Right ventricle myocardium superior (tissue), 1 donor: ENCODE data around the gene LTC4S. TPM values are rescaled to one million over a fixed set of nuclear protein-coding genes. Genes with fewer than 3 reads are reported as not detected.

Source experiments
- ATAC-seq: fragments of 200-7000 bp; cut with Tn5 transposase; one replicate; pipeline ENCODE4 v1.9.1; 2020; ENCODE audit warnings: mild to moderate bottlenecking; ENCODE audit not compliant: poor library complexity
- DNase-seq: peaks from one replicate; pipeline ENCODE4 v3.0.0-alpha.2; 2020
- intact Hi-C: fragments of 100-400 bp; cut with DNase I; formaldehyde crosslinking; loops from one replicate; pipeline ENCODE4 v1.11.2; 2022
- total RNA-seq: library from RNA; stranded (reverse); fragmentation: NEBNext Ultra II Directional; extraction: Animal tissue kit (Norgen Biotek cat#: 25700); gene quantifications from one replicate; pipeline ENCODE4 v1.2.1, GENCODE V29; 2021
- donor health status: DM: no; HTN: yes; CAD: no; lungs with severe emphysema.

Gene LTC4S
- total RNA-seq, 1 donor from 2014 or later: 7.6 TPM

DNA sequence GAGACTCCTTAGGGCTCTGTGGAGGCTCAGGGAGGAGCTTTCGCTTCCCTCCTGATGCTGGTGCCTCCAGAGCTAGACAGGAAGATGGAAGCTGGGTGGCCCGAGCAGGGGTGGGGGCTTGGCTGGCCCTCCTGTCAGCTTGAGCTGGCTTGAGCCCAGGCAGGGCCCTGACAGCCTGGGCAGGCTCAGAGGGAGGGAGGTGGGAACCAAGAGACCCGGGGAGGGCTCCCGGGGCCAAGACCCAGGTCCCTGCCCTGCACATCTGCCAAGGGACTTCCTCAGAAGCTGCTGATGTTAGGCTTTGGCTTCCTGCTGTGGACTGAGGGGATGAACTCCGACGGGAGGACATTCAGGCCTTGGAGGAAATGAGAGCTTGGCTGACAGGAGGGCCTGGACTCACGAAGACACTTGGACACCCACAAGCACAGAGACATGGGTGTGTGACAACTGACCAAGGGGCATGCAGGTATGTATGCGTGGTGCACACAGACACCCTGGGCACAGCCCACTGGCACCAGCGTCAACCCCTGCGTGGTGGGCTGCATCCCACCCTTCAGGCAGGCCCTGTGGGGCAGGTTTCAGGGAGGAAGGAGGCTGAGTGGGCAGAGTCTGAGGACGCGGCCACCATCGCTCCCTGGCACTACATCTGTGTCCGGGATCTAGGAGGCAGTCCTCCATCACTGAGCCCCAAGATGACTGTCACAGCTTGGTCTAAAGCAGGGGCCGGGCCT lies 1.7 kb upstream of the LTC4S start:
- peak; percentile 78 for DNase-seq
- intact Hi-C loops: loop anchor here (10.0 kb wide), 1 partner anchor 117 kb away; no protein-coding TSS in a partner anchor
- ATAC-seq: no peak

DNA sequence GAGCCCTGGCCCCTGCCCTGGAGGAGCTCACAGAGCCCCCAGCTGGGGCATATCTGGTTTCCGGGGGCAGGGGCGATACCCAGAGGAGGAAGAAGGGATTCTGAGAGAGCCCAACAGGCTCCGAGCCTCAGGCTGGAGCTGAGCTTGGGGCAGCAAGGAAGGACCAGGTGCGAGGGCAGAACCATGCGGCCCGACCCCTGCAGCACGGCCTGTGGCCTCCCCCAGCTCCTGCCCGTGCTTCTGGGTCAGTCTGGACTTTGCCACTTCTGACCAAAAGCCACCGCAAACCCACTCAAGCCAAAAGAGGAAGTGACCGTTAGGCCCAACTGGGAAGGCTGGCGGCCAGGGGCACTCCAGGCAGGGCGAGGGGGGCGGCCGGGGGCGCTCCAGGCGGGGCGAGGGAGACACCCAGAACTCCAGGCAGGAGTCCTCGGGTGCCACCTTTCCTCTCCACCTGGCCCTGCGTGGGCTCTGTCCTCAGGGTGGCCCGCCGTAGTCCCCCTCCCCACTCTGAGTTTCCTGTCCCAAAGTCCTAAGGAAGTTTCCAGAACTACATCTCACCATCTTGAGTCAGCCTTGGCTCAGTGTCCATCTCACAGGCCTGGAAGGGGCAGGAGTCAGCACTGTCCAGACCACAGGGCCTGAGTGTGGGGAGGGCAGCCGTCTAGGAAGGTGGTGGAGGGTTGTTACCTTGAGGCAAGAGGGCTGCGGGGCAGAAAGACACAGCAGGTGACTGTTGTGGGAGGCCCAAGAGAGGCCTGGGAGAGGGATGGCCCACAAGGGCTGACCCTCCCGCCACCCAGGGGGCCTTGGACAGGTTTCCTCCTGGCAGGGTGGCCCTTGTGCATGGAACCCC lies 946 bp upstream of the LTC4S start:
- intact Hi-C loops: loop anchor here (10.0 kb wide), 1 partner anchor 118 kb away; no protein-coding TSS in a partner anchor

GRCh38 chr5:179794171-179794570 lies 385 bp downstream of the LTC4S start:
- ATAC-seq: no peak
- no peak for DNase-seq
- intact Hi-C loops: loop anchor here (10.0 kb wide), 1 partner anchor 119 kb away; no protein-coding TSS in a partner anchor

More for the DNA sequence above, 946 bp upstream of the LTC4S start:
- DNase-seq (peak; percentile 66), ATAC-seq (peak; percentile 0)

DNA sequence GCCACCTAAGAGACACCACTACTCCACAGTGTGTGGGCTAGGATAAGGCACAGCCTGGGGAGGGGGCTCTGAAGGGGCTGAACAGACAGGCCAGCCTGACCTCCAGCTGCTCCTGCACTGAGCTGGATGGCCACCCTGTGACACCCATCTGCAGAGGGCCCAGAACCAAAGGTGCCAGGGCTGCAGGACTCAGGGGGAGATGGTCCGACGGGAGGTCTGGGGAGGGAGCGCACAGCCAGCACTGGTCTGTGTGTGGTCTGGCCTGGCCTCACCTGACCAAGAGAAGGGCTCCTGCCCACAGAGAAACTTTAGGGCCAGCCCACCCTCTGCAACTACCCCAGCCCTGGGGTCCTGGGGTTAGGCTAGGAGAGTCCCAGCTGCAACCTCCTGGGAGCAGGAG lies 789 bp downstream of the LTC4S start:
- intact Hi-C loops: loop anchor here (10.0 kb wide), 1 partner anchor 120 kb away; no protein-coding TSS in a partner anchor
- DNase-seq (no peak), ATAC-seq (no peak)

DNA sequence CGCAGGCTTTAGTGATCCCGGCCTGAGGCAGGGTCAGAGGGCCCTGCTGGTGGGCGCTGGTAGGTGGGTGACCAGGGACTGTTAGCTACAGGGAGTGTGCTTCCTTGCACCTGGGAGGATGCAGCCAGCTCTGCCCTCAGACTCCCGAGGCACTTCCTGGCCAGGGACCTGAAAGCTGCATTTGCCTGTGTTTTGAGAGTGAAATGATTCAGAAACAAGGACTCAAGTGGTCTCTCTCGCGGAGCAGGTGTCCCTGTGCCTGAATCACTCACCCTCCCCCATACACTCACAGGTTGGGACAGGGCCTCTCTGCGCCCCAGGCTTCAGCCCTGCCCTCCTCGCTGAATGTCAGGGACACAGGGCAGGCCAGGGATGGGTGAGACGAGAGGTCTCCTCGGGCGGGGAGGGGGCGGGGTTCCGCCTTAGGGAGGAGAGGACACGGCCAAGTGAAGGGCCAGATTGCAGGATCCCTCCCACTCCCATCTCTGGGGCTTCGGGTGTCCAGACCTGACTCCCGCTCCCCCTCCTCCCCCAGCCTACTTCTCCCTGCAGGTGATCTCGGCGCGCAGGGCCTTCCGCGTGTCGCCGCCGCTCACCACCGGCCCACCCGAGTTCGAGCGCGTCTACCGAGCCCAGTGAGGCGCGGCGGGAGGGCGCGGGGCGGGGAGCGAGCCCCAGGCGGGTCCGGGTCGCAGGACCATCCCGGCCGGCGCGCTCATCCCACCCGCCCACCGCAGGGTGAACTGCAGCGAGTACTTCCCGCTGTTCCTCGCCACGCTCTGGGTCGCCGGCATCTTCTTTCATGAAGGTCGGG lies 1.5 kb downstream of the LTC4S start:
- ATAC-seq (peak; percentile 4), DNase-seq (no peak)
- intact Hi-C loops: loop anchor here (10.0 kb wide), 1 partner anchor 120 kb away; no protein-coding TSS in a partner anchor

DNA sequence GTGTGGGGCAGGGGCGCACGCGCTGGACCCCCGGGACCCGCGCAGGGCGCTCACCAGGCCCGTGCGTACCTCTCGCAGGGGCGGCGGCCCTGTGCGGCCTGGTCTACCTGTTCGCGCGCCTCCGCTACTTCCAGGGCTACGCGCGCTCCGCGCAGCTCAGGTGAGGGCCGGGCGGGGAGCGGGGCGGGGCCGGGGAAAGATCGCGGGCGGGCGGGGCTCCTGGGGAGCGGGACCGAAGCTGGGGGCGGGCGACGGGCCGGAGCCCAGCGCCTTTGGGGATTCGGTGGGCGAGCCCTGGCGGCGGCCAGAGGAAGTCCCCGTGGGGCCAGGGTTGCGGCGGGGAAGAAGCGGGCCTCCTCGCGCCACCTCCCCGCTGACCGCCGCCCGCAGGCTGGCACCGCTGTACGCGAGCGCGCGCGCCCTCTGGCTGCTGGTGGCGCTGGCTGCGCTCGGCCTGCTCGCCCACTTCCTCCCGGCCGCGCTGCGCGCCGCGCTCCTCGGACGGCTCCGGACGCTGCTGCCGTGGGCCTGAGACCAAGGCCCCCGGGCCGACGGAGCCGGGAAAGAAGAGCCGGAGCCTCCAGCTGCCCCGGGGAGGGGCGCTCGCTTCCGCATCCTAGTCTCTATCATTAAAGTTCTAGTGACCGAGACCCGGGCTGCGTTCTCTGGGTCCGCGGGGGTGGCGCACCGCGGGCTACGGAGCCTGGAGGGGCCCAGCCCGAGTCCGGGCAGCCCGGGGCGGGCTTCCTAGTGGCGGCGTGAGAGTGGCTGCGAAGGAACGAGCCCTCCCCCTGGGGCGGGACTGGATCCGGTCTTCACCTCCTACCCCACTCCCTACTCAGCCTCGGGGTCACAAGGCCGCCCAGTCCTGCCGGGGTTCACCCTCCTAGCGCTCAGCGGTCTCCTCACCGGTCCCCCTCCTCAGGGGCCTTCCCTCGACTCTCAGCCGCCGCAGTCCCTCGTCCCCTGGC lies 2.4 kb downstream of the LTC4S start:
- intact Hi-C loops: loop anchor here (10.0 kb wide), 1 partner anchor 121 kb away; no protein-coding TSS in a partner anchor
- ATAC-seq (peak; percentile 81), DNase-seq (peak; percentile 89)

DNA sequence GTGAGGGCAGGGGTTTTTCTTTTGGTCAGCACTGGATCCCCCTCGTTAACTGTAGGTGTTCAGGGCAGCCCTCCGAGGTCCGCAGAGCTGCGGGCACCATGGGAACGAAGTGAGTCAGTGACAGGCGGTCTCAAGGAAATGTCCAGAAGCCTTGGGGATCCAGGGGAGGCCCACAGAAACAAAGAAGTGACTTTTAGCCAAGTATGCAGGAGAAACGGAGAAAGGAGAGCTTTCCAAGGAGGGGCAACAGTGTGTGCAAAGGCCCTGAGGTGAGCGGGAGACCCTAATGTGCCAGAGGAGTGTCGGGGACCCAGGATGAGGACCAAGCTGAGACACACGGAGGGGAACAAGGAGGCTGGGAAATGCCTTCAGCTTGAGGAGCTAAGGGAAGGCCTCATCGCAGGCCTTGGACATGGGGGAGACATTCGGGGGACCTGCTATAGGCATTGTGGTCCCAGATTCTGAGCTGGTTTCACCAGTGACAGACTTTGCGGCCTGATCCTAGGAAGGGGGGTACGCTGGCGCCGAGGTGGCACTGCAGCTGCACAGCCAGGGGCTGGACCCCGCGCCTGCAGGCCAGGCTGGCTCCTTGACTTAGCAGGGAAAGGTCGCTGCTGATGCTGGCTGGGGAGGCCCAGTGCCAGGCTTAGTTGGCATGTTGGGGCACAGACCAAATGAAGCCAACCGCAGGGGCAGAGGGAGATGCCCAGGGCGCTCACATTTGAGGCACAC lies 3.3 kb downstream of the LTC4S start:
- no peak for DNase-seq
- intact Hi-C loops: loop anchor here (10.0 kb wide), 1 partner anchor 122 kb away; no protein-coding TSS in a partner anchor
- no peak for ATAC-seq

GRCh38 chr5:179797741-179798140 lies 4.0 kb downstream of the LTC4S start:
- intact Hi-C loops: loop anchor here (10.0 kb wide), 1 partner anchor 123 kb away; no protein-coding TSS in a partner anchor
- ATAC-seq: no peak
- no peak for DNase-seq

DNA sequence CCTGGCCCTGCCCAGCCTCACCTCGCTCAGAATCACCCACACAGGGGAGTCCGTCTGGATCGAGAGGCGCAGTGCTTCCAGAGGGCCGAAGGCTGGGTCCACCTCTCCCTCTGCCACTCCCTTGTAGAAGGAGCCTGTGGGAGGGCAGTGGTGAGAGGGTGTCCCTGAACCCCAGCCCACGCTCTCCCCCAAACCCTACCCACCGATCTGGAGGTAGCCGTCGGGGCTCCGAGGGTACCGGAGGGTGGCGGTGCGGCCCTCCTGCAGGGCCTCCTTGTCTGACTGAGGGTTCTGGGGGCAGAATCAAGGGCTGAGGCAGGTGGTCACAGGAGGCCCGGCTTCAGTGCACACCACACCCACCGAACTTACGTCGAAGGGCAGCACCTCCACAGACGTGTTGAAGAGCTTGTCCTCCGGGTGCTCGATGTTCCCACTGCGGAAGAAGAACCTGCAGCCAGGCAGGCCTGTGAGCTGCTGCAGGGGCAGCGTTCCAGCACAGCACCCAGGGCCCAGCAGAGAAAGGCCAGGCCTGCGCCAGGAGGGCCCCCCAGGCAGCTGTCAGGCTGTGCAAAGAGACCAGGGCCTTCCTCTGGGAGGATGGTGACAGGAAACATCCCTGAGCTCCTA lies 4.5 kb downstream of the LTC4S start:
- DNase-seq: no peak
- intact Hi-C loops: loop anchor here (10.0 kb wide), 1 partner anchor 123 kb away; no protein-coding TSS in a partner anchor
- no peak for ATAC-seq

DNA sequence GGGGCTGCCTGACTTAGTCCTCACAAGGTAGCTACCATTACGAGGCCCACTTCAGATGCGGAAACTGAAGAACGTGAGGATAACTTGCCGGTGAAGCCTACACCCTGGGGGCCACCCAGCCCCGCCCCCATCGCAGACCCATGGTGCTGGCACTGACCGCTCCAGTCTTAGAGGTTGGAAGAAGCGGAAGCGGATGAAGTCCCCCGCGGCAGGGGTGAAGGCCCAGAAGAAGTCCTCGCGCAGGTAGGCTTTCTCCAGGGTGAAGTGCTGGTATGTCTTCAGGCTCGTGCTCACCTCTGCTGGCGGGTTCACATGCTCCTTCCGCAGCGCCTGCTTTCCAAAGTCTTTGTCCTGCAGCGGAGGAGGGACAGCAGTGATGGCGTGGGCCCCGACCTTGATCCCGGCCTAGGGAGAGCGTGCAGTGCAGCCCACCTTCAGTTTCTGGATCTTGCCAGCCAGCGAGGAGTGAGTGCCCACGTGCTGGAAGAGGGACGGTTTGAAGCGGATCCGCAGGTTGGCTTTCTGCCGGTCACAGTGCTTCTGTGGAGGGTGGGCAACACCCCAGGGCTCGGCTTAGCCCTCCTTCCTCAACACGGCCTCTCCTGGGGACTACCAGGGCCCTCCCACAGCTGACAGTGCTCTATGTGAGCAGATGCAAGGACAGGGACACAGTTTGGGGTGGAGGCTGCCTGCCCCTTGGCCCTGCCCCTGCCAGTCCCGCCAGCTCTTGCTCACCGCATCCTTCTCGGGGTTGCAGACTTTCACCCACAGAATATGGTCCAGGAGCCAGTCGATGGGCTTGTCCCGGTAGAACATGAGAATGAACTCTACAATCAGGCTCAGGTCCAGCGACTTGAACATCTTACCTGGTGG lies 5.2 kb downstream of the LTC4S start:
- intact Hi-C loops: loop anchor here (10.0 kb wide), 1 partner anchor 124 kb away; no protein-coding TSS in a partner anchor
- DNase-seq (no peak), ATAC-seq (no peak)

GRCh38 chr5:179799644-179799973 lies 5.8 kb downstream of the LTC4S start:
- ATAC-seq (no peak), DNase-seq (no peak)
- intact Hi-C loops: loop anchor here (10.0 kb wide), 1 partner anchor 125 kb away; no protein-coding TSS in a partner anchor

DNA sequence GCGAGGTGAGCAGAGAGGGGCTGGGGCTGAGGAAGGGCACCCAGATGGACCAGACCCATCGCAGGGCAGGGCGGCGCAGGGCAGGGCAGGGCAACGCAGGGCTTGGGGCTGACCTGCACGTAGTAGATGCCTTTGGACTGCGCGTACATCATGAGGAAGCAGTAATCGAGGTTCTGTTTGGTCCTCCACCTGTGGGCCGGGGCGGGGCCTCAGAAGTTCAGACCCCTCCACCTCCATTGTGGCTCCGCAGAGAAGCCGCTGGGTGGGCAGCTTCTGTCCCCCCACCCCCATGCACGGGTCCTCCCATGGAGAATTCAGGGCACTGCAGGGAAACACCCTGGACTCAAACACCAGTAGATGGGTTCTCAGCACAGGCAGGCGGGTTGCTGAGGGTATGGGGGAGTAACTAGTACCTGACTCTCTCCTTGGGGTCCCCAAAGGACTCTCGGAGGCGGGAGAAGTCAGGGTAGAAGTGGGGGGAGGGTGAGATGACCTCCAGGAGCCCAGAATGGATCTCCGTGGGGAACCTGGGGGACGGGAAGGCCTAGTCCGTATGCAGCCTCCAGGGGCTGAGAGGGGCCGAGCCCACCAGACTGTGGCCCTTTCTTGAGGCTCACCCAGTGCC lies 6.4 kb downstream of the LTC4S start:
- ATAC-seq (no peak), DNase-seq (no peak)
- intact Hi-C loops: loop anchor here (10.0 kb wide), 1 partner anchor 105 kb away; the partner anchor contains the start of gene TBC1D9B

- intact Hi-C loops: loop anchor here (10.0 kb wide), 1 partner anchor 104 kb away; the partner anchor contains the start of gene TBC1D9B
- DNase-seq: no peak
- no peak for ATAC-seq
These were observed 7.0 kb downstream of the LTC4S start for GRCh38 chr5:179800696-179801201.
